Body of pancreas (tissue), 4 donors: ENCODE results near the gene ZNF385D. TPM values are rescaled to one million over a fixed set of nuclear protein-coding genes. Genes with fewer than 3 reads are reported as not detected.
"Not testable (repeated sequence)": the region's sequence is repeated elsewhere in the genome, so short reads cannot be mapped to it uniquely, and the experiment has no call there.

Experiments
- ATAC-seq: fragments of 150-250 bp; one replicate; pipeline ENCODE4 v1.9.1; 2016
- DNase-seq, 4 donors: peaks; one replicate each; pipeline ENCODE4 v3.0.0-alpha.2; 2019
- H3K27ac ChIP-seq, 4 donors: fragments of 200-600 bp; sonication (generic); 1 replicate in 3 of 4; 2 replicates in 1 of 4; pipeline versions ENCODE4 v1.5.1 to v1.6.1; 2016 to 2019; ENCODE audit warnings: mild to moderate bottlenecking in 1 of 4, mixed read lengths in 1 of 4, moderate library complexity in 1 of 4
- H3K27me3 ChIP-seq, 2 donors: fragments of 200-600 bp; sonication (generic); one replicate each; pipeline ENCODE4 v1.6.0; 2016; ENCODE audit warnings: mild to moderate bottlenecking in 1 of 2
- H3K36me3 ChIP-seq, 2 donors: fragments of 200-600 bp; sonication (generic); replicated peaks in 1 of 2; 2 replicates each; pipeline ENCODE4 v1.5.1; 2016; ENCODE audit warnings: low read depth in 2 of 2; ENCODE audit not compliant: insufficient read depth in 1 of 2
- H3K4me1 ChIP-seq: fragments of 200-600 bp; sonication (generic); one replicate; pipeline ENCODE4 v1.6.0; 2016
- H3K4me3 ChIP-seq, 2 donors: fragments of 200-600 bp; sonication (generic); 1 replicate in 1 of 2; 2 replicates in 1 of 2; pipeline ENCODE4 v1.5.1; 2016 to 2019
- H3K9me3 ChIP-seq, 3 donors: fragments of 200-600 bp; sonication (generic); 1 replicate in 2 of 3; 2 replicates in 1 of 3; pipeline ENCODE4 v1.5.1; 2016
- CTCF ChIP-seq, 7 experiments: fragments of 450-650 bp in 4 of 7; fragments of 200-600 bp in 3 of 7; sonication (generic) in 3 of 7; IDR thresholded peaks; one replicate each; pipeline ENCODE4 v1.5.1; 2016 to 2019; ENCODE audit warnings: antibody characterized with exemption in 7 of 7
- POLR2A ChIP-seq, 3 donors: fragments of 450-650 bp; IDR thresholded peaks; one replicate each; pipeline ENCODE4 v1.6.1; 2016; ENCODE audit warnings: antibody characterized with exemption in 3 of 3, mild to moderate bottlenecking in 2 of 3
- WGBS, 2 donors: methylation state at CpG; one replicate each; pipeline ENCODE4 v1.1.5; 2017; 5-methylcytosine and 5-hydroxymethylcytosine counted together
- intact Hi-C: fragments of 100-400 bp; cut with DNase I; formaldehyde crosslinking; loops from one replicate; pipeline ENCODE4 v1.15.1; 2023
- total RNA-seq, 2 donors: library from RNA; depleted of rRNA; stranded (reverse); fragments of >200 nt; gene quantifications; one replicate each; pipeline ENCODE4 v1.1.0, GENCODE V29; 2016

ZNF385D gene
- total RNA-seq, 2 donors from 2014 or later, result 3.9 to 5.9 TPM

- intact Hi-C loops, result no loop called here
- DNase-seq, result no peak
- Histone ChIP-seq H3K27ac (no peak overlapping the region), H3K4me1 (no peaks in the 10 kb centered on the region), H3K27me3 (no peaks in the 10 kb centered on the region), H3K4me3 (no peak overlapping the region), H3K36me3 (no peaks in the 10 kb centered on the region), H3K9me3 (no peaks in the 10 kb centered on the region)
- TF ChIP-seq POLR2A (IDR thresholded peaks at IDR 0.05), result no peak
- no peak for TF ChIP-seq CTCF (IDR thresholded peaks at IDR 0.05)
- no peak for ATAC-seq
- WGBS, 2 donors, result 47 to 50% methylated on average over 1 of the region's 1 CpG
Observed at GRCh38 chr3:21390856-21391255, 360.2 kb downstream of the ZNF385D start.

- intact Hi-C loops, result no loop called here
- 24 to 28% methylated on average over 3 of the region's 3 CpGs for WGBS, 2 donors
- TF ChIP-seq POLR2A (IDR thresholded peaks at IDR 0.05) (no peak), CTCF (IDR thresholded peaks at IDR 0.05) (no peak)
- no peak for DNase-seq
- Histone ChIP-seq H3K27me3 (no peaks in the 10 kb centered on the region), H3K4me3 (no peak overlapping the region), H3K4me1 (no peaks in the 10 kb centered on the region), H3K36me3 (no peaks in the 10 kb centered on the region), H3K27ac (no peak overlapping the region), H3K9me3 (no peaks in the 10 kb centered on the region)
- ATAC-seq, result no peak
Observed at GRCh38 chr3:21390136-21390535, 360.9 kb downstream of the ZNF385D start.

- ATAC-seq, H3K36me3 ChIP-seq, H3K27ac ChIP-seq, H3K9me3 ChIP-seq, H3K4me3 ChIP-seq, DNase-seq, H3K4me1 ChIP-seq, intact Hi-C loops, H3K27me3 ChIP-seq: not testable (repeated sequence)
- WGBS, 2 donors, result 85 to 86% methylated on average over 15 to 29 of the region's 30 CpGs
Observed at GRCh38 chr3:21387142-21387826, 363.7 kb downstream of the ZNF385D start.

- ATAC-seq, DNase-seq, H3K9me3 ChIP-seq, H3K27me3 ChIP-seq, H3K4me1 ChIP-seq, H3K4me3 ChIP-seq, H3K36me3 ChIP-seq, H3K27ac ChIP-seq, intact Hi-C loops: not testable (repeated sequence)
- 54 to 57% methylated on average over 5 of the region's 5 CpGs for WGBS, 2 donors
Observed at GRCh38 chr3:21378036-21378435, 373.0 kb downstream of the ZNF385D start.

GRCh38 chr3:21377071-21377769 is 373.8 kb downstream of the ZNF385D start:
- Histone ChIP-seq H3K9me3 (no peaks in the 10 kb centered on the region), H3K36me3 (no peaks in the 10 kb centered on the region), H3K4me3 (no peak overlapping the region), H3K4me1 (no peaks in the 10 kb centered on the region), H3K27ac (no peak overlapping the region), H3K27me3 (no peaks in the 10 kb centered on the region)
- no peak for DNase-seq
- no peak for ATAC-seq
- intact Hi-C loops, result no loop called here
- TF ChIP-seq CTCF (IDR thresholded peaks at IDR 0.05), result no peak
- TF ChIP-seq POLR2A (IDR thresholded peaks at IDR 0.05), result no peak

GRCh38 chr3:21372316-21372715 is 378.7 kb downstream of the ZNF385D start:
- no peak overlapping the region for H3K27ac ChIP-seq
- H3K36me3 ChIP-seq, result no peaks in the 10 kb centered on the region
- no peak for DNase-seq
- no peak for ATAC-seq
- H3K27me3 ChIP-seq, result no peaks in the 10 kb centered on the region
- TF ChIP-seq POLR2A (IDR thresholded peaks at IDR 0.05) (no peak), CTCF (IDR thresholded peaks at IDR 0.05) (no peak)
- WGBS, 2 donors, result 48 to 52% methylated on average over 5 of the region's 5 CpGs
- intact Hi-C loops, result no loop called here
- H3K9me3 ChIP-seq, result no peaks in the 10 kb centered on the region
- H3K4me1 ChIP-seq, result no peaks in the 10 kb centered on the region
- no peak overlapping the region for H3K4me3 ChIP-seq
